Memory B cell (primary cell): ENCODE data around the gene UMAD1.
"Not testable (repeated sequence)": the region's sequence is repeated elsewhere in the genome, so short reads cannot be mapped to it uniquely, and the experiment has no call there.

Source experiments
- ATAC-seq: fragments of 150-1000 bp; cut with Tn5 transposase; 2 replicates; pipeline ENCODE4 v1.10.0; 2021; ENCODE audit warnings: low read depth, mild to moderate bottlenecking, moderate library complexity
- DNase-seq, 2 donors: peaks; one replicate each; pipeline ENCODE4 v3.0.0; 2022; ENCODE audit warnings: low spot score in 2 of 2
- H3K27ac Mint-ChIP-seq: one replicate; pipeline ENCODE4 v1.8.0; 2022; ENCODE audit warnings: mild to moderate bottlenecking, moderate library complexity, mixed read lengths
- H3K27me3 Mint-ChIP-seq: one replicate; pipeline ENCODE4 v1.8.0; 2022; ENCODE audit warnings: mixed read lengths
- H3K36me3 Mint-ChIP-seq: one replicate; pipeline ENCODE4 v1.8.0; 2022; ENCODE audit warnings: mild to moderate bottlenecking, mixed read lengths
- H3K4me1 Mint-ChIP-seq: one replicate; pipeline ENCODE4 v1.8.0; 2022; ENCODE audit warnings: mixed read lengths
- H3K4me3 Mint-ChIP-seq: one replicate; pipeline ENCODE4 v1.8.0; 2022; ENCODE audit warnings: mild to moderate bottlenecking, moderate library complexity, mixed read lengths
- H3K9me3 Mint-ChIP-seq: one replicate; pipeline ENCODE4 v1.8.0; 2022; ENCODE audit warnings: mixed read lengths

UMAD1 gene

GRCh38 chr7:7821517-7821916 is 181.0 kb downstream of the UMAD1 start:
- Mint-ChIP-seq H3K27me3 (no peaks in the 10 kb centered on the region), H3K4me1 (peaks cover 31% of the 10 kb centered on the region), H3K9me3 (peaks cover 4% of the 10 kb centered on the region), H3K36me3 (peaks cover 16% of the 10 kb centered on the region), H3K4me3 (no peak overlapping the region), H3K27ac (no peak overlapping the region)
- DNase-seq (no peak), ATAC-seq (peak; percentile 15)

GRCh38 chr7:7825294-7825693 is 184.7 kb downstream of the UMAD1 start:
- DNase-seq, H3K27me3 Mint-ChIP-seq, H3K27ac Mint-ChIP-seq, H3K9me3 Mint-ChIP-seq, ATAC-seq, H3K4me3 Mint-ChIP-seq: not testable (repeated sequence)
- peaks cover 12% of the 10 kb centered on the region for H3K4me1 Mint-ChIP-seq
- H3K36me3 Mint-ChIP-seq, result peaks cover 14% of the 10 kb centered on the region

GRCh38 chr7:7829667-7830066 is 189.1 kb downstream of the UMAD1 start:
- Mint-ChIP-seq H3K9me3 (peaks cover 1% of the 10 kb centered on the region), H3K4me1 (peaks cover 11% of the 10 kb centered on the region), H3K36me3 (peaks cover 18% of the 10 kb centered on the region), H3K27me3 (no peaks in the 10 kb centered on the region), H3K4me3 (no peak overlapping the region), H3K27ac (no peak overlapping the region)
- no peak for ATAC-seq
- DNase-seq, result no peak

GRCh38 chr7:7830122-7830878 is 189.7 kb downstream of the UMAD1 start:
- Mint-ChIP-seq H3K9me3 (peaks cover under 1% of the 10 kb centered on the region), H3K36me3 (peaks cover 15% of the 10 kb centered on the region), H3K27me3 (no peaks in the 10 kb centered on the region), H3K27ac (no peak overlapping the region), H3K4me1 (peaks cover 16% of the 10 kb centered on the region), H3K4me3 (no peak overlapping the region)
- ATAC-seq, result no peak
- no peak for DNase-seq

GRCh38 chr7:7832518-7832917 is 192.0 kb downstream of the UMAD1 start:
- Mint-ChIP-seq H3K9me3 (peaks cover 1% of the 10 kb centered on the region), H3K27ac (peak overlapping the region; percentile 7), H3K4me1 (peaks cover 26% of the 10 kb centered on the region), H3K36me3 (peaks cover 11% of the 10 kb centered on the region), H3K4me3 (no peak overlapping the region), H3K27me3 (no peaks in the 10 kb centered on the region)
- DNase-seq (no peak), ATAC-seq (no peak)

GRCh38 chr7:7834761-7835160 is 194.2 kb downstream of the UMAD1 start:
- Mint-ChIP-seq H3K4me1 (peaks cover 33% of the 10 kb centered on the region), H3K27ac (no peak overlapping the region), H3K36me3 (peaks cover 14% of the 10 kb centered on the region), H3K4me3 (no peak overlapping the region), H3K9me3 (peaks cover 1% of the 10 kb centered on the region), H3K27me3 (no peaks in the 10 kb centered on the region)
- ATAC-seq (peak; percentile 38), DNase-seq (no peak)

GRCh38 chr7:7841027-7841426 is 200.5 kb downstream of the UMAD1 start:
- peaks cover 17% of the 10 kb centered on the region for H3K4me1 Mint-ChIP-seq
- H3K27ac Mint-ChIP-seq, result no peak overlapping the region
- no peak for DNase-seq
- peaks cover 11% of the 10 kb centered on the region for H3K36me3 Mint-ChIP-seq
- H3K4me3 Mint-ChIP-seq, result no peak overlapping the region
- H3K9me3 Mint-ChIP-seq, result peaks cover 1% of the 10 kb centered on the region
- no peak for ATAC-seq
- no peaks in the 10 kb centered on the region for H3K27me3 Mint-ChIP-seq

GRCh38 chr7:7843240-7843639 is 202.7 kb downstream of the UMAD1 start:
- H3K36me3 Mint-ChIP-seq, result peaks cover 9% of the 10 kb centered on the region
- H3K27ac Mint-ChIP-seq, result no peak overlapping the region
- H3K9me3 Mint-ChIP-seq, result no peaks in the 10 kb centered on the region
- no peak overlapping the region for H3K4me3 Mint-ChIP-seq
- H3K27me3 Mint-ChIP-seq, result no peaks in the 10 kb centered on the region
- H3K4me1 Mint-ChIP-seq, result peaks cover 10% of the 10 kb centered on the region
- no peak for DNase-seq
- ATAC-seq, result no peak

GRCh38 chr7:7843972-7844371 is 203.4 kb downstream of the UMAD1 start:
- ATAC-seq (no peak), DNase-seq (no peak)
- H3K4me1 Mint-ChIP-seq, result peaks cover 12% of the 10 kb centered on the region
- H3K27ac Mint-ChIP-seq, result no peak overlapping the region
- no peaks in the 10 kb centered on the region for H3K27me3 Mint-ChIP-seq
- H3K9me3 Mint-ChIP-seq, result no peaks in the 10 kb centered on the region
- no peak overlapping the region for H3K4me3 Mint-ChIP-seq
- peaks cover 11% of the 10 kb centered on the region for H3K36me3 Mint-ChIP-seq

GRCh38 chr7:7848246-7848645 is 207.7 kb downstream of the UMAD1 start:
- DNase-seq (no peak), ATAC-seq (no peak)
- H3K27ac Mint-ChIP-seq, result peak overlapping the region; percentile 13
- no peaks in the 10 kb centered on the region for H3K9me3 Mint-ChIP-seq
- H3K36me3 Mint-ChIP-seq, result peaks cover 2% of the 10 kb centered on the region
- H3K4me1 Mint-ChIP-seq, result peaks cover 12% of the 10 kb centered on the region
- H3K4me3 Mint-ChIP-seq, result peak overlapping the region; percentile 1
- no peaks in the 10 kb centered on the region for H3K27me3 Mint-ChIP-seq

GRCh38 chr7:7848892-7849291 is 208.3 kb downstream of the UMAD1 start:
- H3K27me3 Mint-ChIP-seq, result no peaks in the 10 kb centered on the region
- peaks cover 2% of the 10 kb centered on the region for H3K9me3 Mint-ChIP-seq
- H3K4me3 Mint-ChIP-seq, result no peak overlapping the region
- H3K4me1 Mint-ChIP-seq, result peaks cover 12% of the 10 kb centered on the region
- DNase-seq (no peak), ATAC-seq (no peak)
- peaks cover 4% of the 10 kb centered on the region for H3K36me3 Mint-ChIP-seq
- H3K27ac Mint-ChIP-seq, result no peak overlapping the region

GRCh38 chr7:7850150-7850549 is 209.6 kb downstream of the UMAD1 start:
- Mint-ChIP-seq H3K27ac (no peak overlapping the region), H3K9me3 (peaks cover 4% of the 10 kb centered on the region), H3K27me3 (no peaks in the 10 kb centered on the region), H3K4me1 (peaks cover 12% of the 10 kb centered on the region), H3K4me3 (no peak overlapping the region), H3K36me3 (peaks cover 9% of the 10 kb centered on the region)
- DNase-seq (no peak), ATAC-seq (no peak)

GRCh38 chr7:7851381-7851780 is 210.8 kb downstream of the UMAD1 start:
- no peak overlapping the region for H3K27ac Mint-ChIP-seq
- peaks cover 18% of the 10 kb centered on the region for H3K4me1 Mint-ChIP-seq
- H3K9me3 Mint-ChIP-seq, result peaks cover 7% of the 10 kb centered on the region
- H3K4me3 Mint-ChIP-seq, result no peak overlapping the region
- ATAC-seq, result no peak
- H3K36me3 Mint-ChIP-seq, result peaks cover 15% of the 10 kb centered on the region
- DNase-seq, result no peak
- H3K27me3 Mint-ChIP-seq, result no peaks in the 10 kb centered on the region

- peaks cover 15% of the 10 kb centered on the region for H3K36me3 Mint-ChIP-seq
- DNase-seq (no peak), ATAC-seq (no peak)
- H3K27me3 Mint-ChIP-seq, result no peaks in the 10 kb centered on the region
- no peak overlapping the region for H3K4me3 Mint-ChIP-seq
- H3K27ac Mint-ChIP-seq, result no peak overlapping the region
- H3K9me3 Mint-ChIP-seq, result peaks cover 7% of the 10 kb centered on the region
- H3K4me1 Mint-ChIP-seq, result peaks cover 21% of the 10 kb centered on the region
Measured at GRCh38 chr7:7851991-7852390, 211.4 kb downstream of the UMAD1 start.

- Mint-ChIP-seq H3K36me3 (peaks cover 13% of the 10 kb centered on the region), H3K4me3 (peak overlapping the region; percentile 37), H3K27ac (peak overlapping the region; percentile 93), H3K27me3 (no peaks in the 10 kb centered on the region), H3K9me3 (peaks cover 7% of the 10 kb centered on the region), H3K4me1 (peaks cover 23% of the 10 kb centered on the region)
- DNase-seq (peak in 1 of 2 donors; percentile 23), ATAC-seq (peak; percentile 95)
Measured at GRCh38 chr7:7857143-7857583, 216.6 kb downstream of the UMAD1 start.
